HepG2 (cell line): ENCODE data around the gene RCOR1. TPM values are rescaled to one million over a fixed set of nuclear protein-coding genes. Genes with fewer than 3 reads are reported as not detected.

ENCODE experiments used
- AGO1 ChIP-seq: fragments of 200-400 bp; formaldehyde crosslinking; IDR thresholded peaks from 2 replicates; pipeline ENCODE4 v1.6.1; 2017; ENCODE audit warnings: mild to moderate bottlenecking, low read depth, low read length, moderate library complexity; ENCODE audit not compliant: poor library complexity, severe bottlenecking
- ARID4A ChIP-seq: sonication (generic); formaldehyde crosslinking; IDR thresholded peaks from 2 replicates; pipeline ENCODE4 v1.5.0; 2020; ENCODE audit warnings: mild to moderate bottlenecking, missing genetic modification reagents, borderline replicate concordance
- BATF2 ChIP-seq: sonication (generic); formaldehyde crosslinking; IDR thresholded peaks from 2 replicates; pipeline ENCODE4 v1.8.0; 2022; ENCODE audit warnings: mild to moderate bottlenecking, missing genetic modification reagents, moderate library complexity
- DRAP1 ChIP-seq: IDR thresholded peaks from 2 replicates; pipeline ENCODE4 v1.6.1; 2016; ENCODE audit warnings: missing genetic modification reagents, missing compliant biosample characterization
- EEA1 ChIP-seq: sonication (generic); formaldehyde crosslinking; IDR thresholded peaks from 2 replicates; pipeline ENCODE4 v1.5.1; 2020; ENCODE audit warnings: mild to moderate bottlenecking, missing genetic modification reagents, borderline replicate concordance
- HOXA5 ChIP-seq: sonication (generic); formaldehyde crosslinking; IDR thresholded peaks from 2 replicates; pipeline ENCODE4 v1.4.0; 2020; ENCODE audit warnings: missing genetic modification reagents
- KMT2B ChIP-seq: IDR thresholded peaks from 2 replicates; pipeline ENCODE4 v1.6.1; 2016; ENCODE audit warnings: missing genetic modification reagents, missing compliant biosample characterization
- LCORL ChIP-seq, 2 experiments: fragments of 450-650 bp in 1 of 2; sonication (generic) in 1 of 2; formaldehyde crosslinking in 1 of 2; IDR thresholded peaks; 2 replicates each; pipeline versions ENCODE4 v1.5.0 to v1.6.1; 2017 to 2020; ENCODE audit warnings: antibody characterized with exemption in 1 of 2, missing genetic modification reagents in 1 of 2
- MAFG ChIP-seq: sonication (generic); formaldehyde crosslinking; IDR thresholded peaks from 2 replicates; pipeline ENCODE4 v1.5.1; 2020; ENCODE audit warnings: mild to moderate bottlenecking, missing genetic modification reagents
- RARG ChIP-seq: sonication (generic); formaldehyde crosslinking; IDR thresholded peaks from 2 replicates; pipeline ENCODE4 v1.4.0; 2020; ENCODE audit warnings: low read depth, mild to moderate bottlenecking, missing genetic modification reagents
- RBM39 ChIP-seq: fragments of 200-400 bp; formaldehyde crosslinking; IDR thresholded peaks from one replicate; pipeline ENCODE4 v1.6.1; 2018; ENCODE audit warnings: antibody characterized with exemption, mild to moderate bottlenecking, low read depth, low read length; ENCODE audit not compliant: poor library complexity, severe bottlenecking
- SAP130 ChIP-seq: IDR thresholded peaks from 2 replicates; pipeline ENCODE4 v1.6.1; 2016; ENCODE audit warnings: low read depth
- SIN3A ChIP-seq: IDR thresholded peaks from 2 replicates; pipeline ENCODE4 v1.6.1; 2011; ENCODE audit warnings: low read depth, mild to moderate bottlenecking, control low read depth, low read length, borderline replicate concordance
- TRAFD1 ChIP-seq: sonication (generic); formaldehyde crosslinking; IDR thresholded peaks from 2 replicates; pipeline ENCODE4 v1.5.1; 2020; ENCODE audit warnings: missing genetic modification reagents, mild to moderate bottlenecking, borderline replicate concordance
- YY1 ChIP-seq: IDR thresholded peaks from 2 replicates; pipeline ENCODE4 v1.6.1; 2011; ENCODE audit warnings: low read length, low read depth, moderate library complexity, mild to moderate bottlenecking; ENCODE audit not compliant: insufficient read depth, insufficient replicate concordance
- ZBTB7B ChIP-seq: sonication (generic); formaldehyde crosslinking; IDR thresholded peaks from 2 replicates; pipeline ENCODE4 v1.4.0; 2020; ENCODE audit warnings: missing genetic modification reagents
- ZNF484 ChIP-seq: sonication (generic); formaldehyde crosslinking; IDR thresholded peaks from 2 replicates; pipeline ENCODE4 v1.5.1; 2020; ENCODE audit warnings: mild to moderate bottlenecking, low read depth, missing genetic modification reagents, borderline replicate concordance
- polyA plus RNA-seq, 8 experiments: library from polyadenylated mRNA; depleted of rRNA in 3 of 8; stranded (reverse) in 7 of 8; unstranded in 1 of 8; fragments of >200 nt; fragmentation: Illumina TruSeq in 4 of 8; extraction: Trizol in 4 of 8; gene quantifications; 2 replicates each; pipeline versions ENCODE4 v1.2.1 to v1.2.3, GENCODE V29; 2011 to 2016; ENCODE audit warnings: low read depth in 4 of 8, missing spikeins in 1 of 8, mixed read lengths in 1 of 8; ENCODE audit not compliant: insufficient read depth in 1 of 8
- total RNA-seq, 5 experiments: library from RNA; depleted of rRNA; stranded (reverse); fragments of >200 nt; fragmentation: Illumina TruSeq; extraction: Trizol; gene quantifications; 2 replicates each; pipeline ENCODE4 v1.2.3, GENCODE V29; 2016; ENCODE audit warnings: low read depth in 1 of 5

Gene RCOR1
- total and polyA plus RNA-seq, 2 of the 13 experiments (the other 11 are each of a cell fraction or from before 2014, with no cell fraction given), result 10.2 to 11.1 TPM

GRCh38 chr14:102683399-102684297, 91.2 kb downstream of the RCOR1 start (continued):
- peak; percentile 67 for TF ChIP-seq RBM39
- peak; percentile 74; the same call in 1 of the 2 replicates for TF ChIP-seq BATF2
- TF ChIP-seq TRAFD1 (CRISPR knock-in tag), result 0 out of 2 replicates have a peak, but pooled peaks have one; percentile 25
- TF ChIP-seq SIN3A, result 0 out of 2 replicates have a peak, but pooled peaks have one; percentile 41
- no peak for TF ChIP-seq ZNF484 (CRISPR knock-in tag)
- peak; percentile 78 for TF ChIP-seq KMT2B (CRISPR knock-in tag)
- peak; percentile 83 for TF ChIP-seq ARID4A
- TF ChIP-seq DRAP1 (CRISPR knock-in tag), result peak; percentile 43; the same call in 1 of the 2 replicates
- peak; percentile 32 for TF ChIP-seq AGO1
- TF ChIP-seq RARG (CRISPR knock-in tag), result 0 out of 2 replicates have a peak, but pooled peaks have one; percentile 72
- TF ChIP-seq LCORL (IDR thresholded peaks at IDR 0.05), result no peak
- peak; percentile 64; the same call in 1 of the 2 replicates for TF ChIP-seq LCORL (CRISPR knock-in tag; IDR thresholded peaks at IDR 0.05)
- no peak for TF ChIP-seq EEA1 (CRISPR knock-in tag)
- peak; percentile 27; the same call in 1 of the 2 replicates for TF ChIP-seq HOXA5 (CRISPR knock-in tag)
- peak; percentile 59 for TF ChIP-seq YY1
- TF ChIP-seq ZBTB7B (CRISPR knock-in tag), result peak; percentile 95
- TF ChIP-seq MAFG (CRISPR knock-in tag), result no peak
- TF ChIP-seq SAP130 (CRISPR knock-in tag), result peak; percentile 79
